Cardiac muscle cell (in vitro differentiated cells and primary cell): ENCODE data around the gene TSGA10IP. TPM values are rescaled to one million over a fixed set of nuclear protein-coding genes. Genes with fewer than 3 reads are reported as not detected.

Experiments used
- DNase-seq, 2 donors: peaks; one replicate each; pipeline versions ENCODE4 v3.0.0 to v3.0.0-alpha.2; 2010 to 2017; ENCODE audit warnings: low read depth in 1 of 2, low spot score in 1 of 2
- H3K27ac ChIP-seq: fragments of 200-600 bp; sonication (generic); 2 replicates; pipeline ENCODE4 v1.5.1; 2016
- H3K27me3 ChIP-seq: fragments of 200-600 bp; sonication (generic); 2 replicates; pipeline ENCODE4 v1.6.0; 2016; ENCODE audit warnings: control low read depth
- H3K36me3 ChIP-seq: fragments of 200-600 bp; sonication (generic); 2 replicates; pipeline ENCODE4 v1.5.1; 2016; ENCODE audit warnings: control low read depth
- H3K4me1 ChIP-seq: fragments of 200-600 bp; sonication (generic); 2 replicates; pipeline ENCODE4 v1.8.1; 2017; ENCODE audit warnings: low read depth, mild to moderate bottlenecking, mixed run types
- H3K4me3 ChIP-seq: fragments of 200-600 bp; sonication (generic); 2 replicates; pipeline ENCODE4 v1.5.1; 2016; ENCODE audit warnings: mild to moderate bottlenecking
- H3K9me3 ChIP-seq: fragments of 200-600 bp; sonication (generic); 2 replicates; pipeline ENCODE4 v1.5.1; 2017; ENCODE audit warnings: low read depth, mild to moderate bottlenecking, control low read depth
- CTCF ChIP-seq: IDR thresholded peaks from 2 replicates; pipeline ENCODE4 v1.5.1; 2012; ENCODE audit warnings: low read depth, mild to moderate bottlenecking, low read length
- polyA plus RNA-seq: library from polyadenylated mRNA; unstranded; fragments of >200 nt; fragmentation: Nextera tagmentation; extraction: Ambion mirVana; gene quantifications from 2 replicates; pipeline ENCODE4 v1.2.1, GENCODE V29; 2016
- total RNA-seq: library from RNA; depleted of rRNA; stranded (reverse); fragments of >200 nt; gene quantifications from 2 replicates; pipeline ENCODE4 v1.2.3, GENCODE V29; 2016

The TSGA10IP gene
- total and polyA plus RNA-seq, 2 experiments from 2014 or later, result 1.0 to 1.1 TPM

- Histone ChIP-seq H3K27me3 (no peaks in the 10 kb centered on the region), H3K36me3 (no peaks in the 10 kb centered on the region), H3K4me1 (no peaks in the 10 kb centered on the region), H3K27ac (no peak overlapping the region), H3K4me3 (no peak overlapping the region), H3K9me3 (no peaks in the 10 kb centered on the region)
- no peak for TF ChIP-seq CTCF
- peak; percentile 36 to 48 for DNase-seq
Measured at GRCh38 chr11:65932558-65932919, 12.7 kb upstream of the TSGA10IP start.

- no peak overlapping the region for H3K4me3 ChIP-seq
- no peaks in the 10 kb centered on the region for H3K36me3 ChIP-seq
- DNase-seq, result peak in 1 of 2 donors; percentile 73
- TF ChIP-seq CTCF, result no peak
- no peaks in the 10 kb centered on the region for H3K4me1 ChIP-seq
- H3K9me3 ChIP-seq, result no peaks in the 10 kb centered on the region
- H3K27ac ChIP-seq, result no peak overlapping the region
- H3K27me3 ChIP-seq, result no peaks in the 10 kb centered on the region
Measured at GRCh38 chr11:65934014-65934413, 11.3 kb upstream of the TSGA10IP start.

- Histone ChIP-seq H3K27ac (no peak overlapping the region), H3K4me1 (no peaks in the 10 kb centered on the region), H3K4me3 (no peak overlapping the region), H3K36me3 (no peaks in the 10 kb centered on the region), H3K27me3 (no peaks in the 10 kb centered on the region), H3K9me3 (no peaks in the 10 kb centered on the region)
- no peak for TF ChIP-seq CTCF
- no peak for DNase-seq
Measured at GRCh38 chr11:65937766-65938165, 7.5 kb upstream of the TSGA10IP start.

- TF ChIP-seq CTCF, result no peak
- Histone ChIP-seq H3K27ac (no peak overlapping the region), H3K4me3 (no peak overlapping the region), H3K9me3 (no peaks in the 10 kb centered on the region), H3K4me1 (no peaks in the 10 kb centered on the region), H3K27me3 (no peaks in the 10 kb centered on the region), H3K36me3 (no peaks in the 10 kb centered on the region)
- no peak for DNase-seq
Measured at GRCh38 chr11:65941720-65942310, 3.5 kb upstream of the TSGA10IP start.

- no peaks in the 10 kb centered on the region for H3K4me1 ChIP-seq
- no peak overlapping the region for H3K4me3 ChIP-seq
- no peak for DNase-seq
- H3K9me3 ChIP-seq, result no peaks in the 10 kb centered on the region
- no peak overlapping the region for H3K27ac ChIP-seq
- H3K27me3 ChIP-seq, result no peaks in the 10 kb centered on the region
- TF ChIP-seq CTCF, result no peak
- no peaks in the 10 kb centered on the region for H3K36me3 ChIP-seq
Measured at GRCh38 chr11:65942531-65942930, 2.7 kb upstream of the TSGA10IP start.
